Left hindlimb (tissue), 1 donor: ENCODE results near the gene MYO5C.
"Not testable (repeated sequence)": the region's sequence is repeated elsewhere in the genome, so short reads cannot be mapped to it uniquely, and the experiment has no call there.

ENCODE experiments used
- DNase-seq: peaks from one replicate; pipeline ENCODE4 v3.0.0-alpha.2; 2018

The MYO5C gene

DNA sequence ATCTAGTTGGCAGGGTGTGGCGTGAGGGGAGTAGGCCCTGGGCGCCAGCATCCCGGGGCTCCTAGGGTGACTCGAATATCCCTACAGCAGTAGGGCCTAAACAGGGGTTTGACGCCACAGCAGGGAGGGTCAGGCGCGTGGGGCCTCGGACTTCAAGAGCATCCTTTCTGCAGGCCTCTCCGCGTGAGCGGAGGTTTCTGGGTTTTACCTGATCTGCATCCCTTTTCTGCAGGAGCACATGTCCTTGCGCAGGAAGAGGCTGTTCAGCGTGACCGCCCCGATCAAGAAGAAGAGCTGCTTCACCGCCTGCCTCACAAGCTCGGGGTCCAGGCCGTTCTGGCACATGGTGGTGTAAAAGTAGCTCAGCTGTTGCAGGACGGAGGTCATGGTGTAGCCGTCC, 90.9 kb downstream of the MYO5C start:
- DNase-seq: no peak

GRCh38 chr15:52200831-52201365, 94.7 kb downstream of the MYO5C start:
- DNase-seq: no peak

GRCh38 chr15:52199271-52199670, 96.3 kb downstream of the MYO5C start:
- no peak for DNase-seq

GRCh38 chr15:52196891-52197290, 98.7 kb downstream of the MYO5C start:
- no peak for DNase-seq

DNA sequence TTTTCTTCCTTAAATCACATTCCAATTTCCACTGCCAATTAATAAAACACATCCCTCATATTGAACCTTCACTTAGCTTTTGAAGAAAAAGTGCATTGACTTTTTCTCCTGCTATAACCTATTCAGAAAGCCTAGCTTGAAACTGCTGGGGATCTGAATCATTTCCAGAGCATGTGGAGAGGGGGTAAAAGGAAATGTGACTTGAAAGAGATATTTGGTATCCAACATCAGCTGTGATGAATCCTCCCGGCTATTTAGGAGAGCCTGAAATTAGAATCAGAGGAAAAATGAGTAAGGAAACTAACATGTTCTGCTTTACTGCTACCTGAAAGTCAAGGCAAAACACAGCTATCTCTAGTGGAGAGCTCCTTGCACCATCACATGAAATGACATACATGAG, 101.8 kb downstream of the MYO5C start:
- DNase-seq: no peak

DNA sequence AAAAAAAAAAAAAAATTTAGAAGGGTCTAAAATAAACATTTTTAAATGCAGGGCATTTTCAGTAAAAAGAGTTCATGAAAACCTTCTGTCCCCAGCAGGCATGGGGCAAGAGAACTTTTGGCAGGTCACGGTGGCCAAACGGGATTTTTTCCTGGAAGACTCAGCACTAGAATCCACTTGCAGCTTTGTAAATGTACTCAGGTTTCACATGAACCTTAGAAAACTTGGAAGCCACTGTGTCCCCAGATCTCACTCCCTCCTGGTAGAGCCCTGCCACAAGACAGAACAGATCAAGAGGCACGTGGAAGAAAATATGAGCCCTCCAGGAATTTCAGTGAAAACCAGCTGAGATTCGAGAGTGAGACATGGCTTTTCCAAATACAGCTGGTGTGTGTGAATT, 102.3 kb downstream of the MYO5C start:
- DNase-seq: no peak

GRCh38 chr15:52191207-52191606, 104.4 kb downstream of the MYO5C start, which contains the start of gene GNB5:
Gene GNB5, minus strand, starts transcription at chr15:52191392. Its CDS starts 6,716 bp downstream, at chr15:52184676.
- DNase-seq: no peak

GRCh38 chr15:52186651-52187486, 108.7 kb downstream of the MYO5C start:
- no peak for DNase-seq

- DNase-seq: no peak
These were observed 110.4 kb downstream of the MYO5C start for GRCh38 chr15:52185151-52185561.

GRCh38 chr15:52184721-52185120, 110.9 kb downstream of the MYO5C start:
- DNase-seq: no peak

- no peak for DNase-seq
These were observed 111.9 kb downstream of the MYO5C start for GRCh38 chr15:52183562-52184173.

DNA sequence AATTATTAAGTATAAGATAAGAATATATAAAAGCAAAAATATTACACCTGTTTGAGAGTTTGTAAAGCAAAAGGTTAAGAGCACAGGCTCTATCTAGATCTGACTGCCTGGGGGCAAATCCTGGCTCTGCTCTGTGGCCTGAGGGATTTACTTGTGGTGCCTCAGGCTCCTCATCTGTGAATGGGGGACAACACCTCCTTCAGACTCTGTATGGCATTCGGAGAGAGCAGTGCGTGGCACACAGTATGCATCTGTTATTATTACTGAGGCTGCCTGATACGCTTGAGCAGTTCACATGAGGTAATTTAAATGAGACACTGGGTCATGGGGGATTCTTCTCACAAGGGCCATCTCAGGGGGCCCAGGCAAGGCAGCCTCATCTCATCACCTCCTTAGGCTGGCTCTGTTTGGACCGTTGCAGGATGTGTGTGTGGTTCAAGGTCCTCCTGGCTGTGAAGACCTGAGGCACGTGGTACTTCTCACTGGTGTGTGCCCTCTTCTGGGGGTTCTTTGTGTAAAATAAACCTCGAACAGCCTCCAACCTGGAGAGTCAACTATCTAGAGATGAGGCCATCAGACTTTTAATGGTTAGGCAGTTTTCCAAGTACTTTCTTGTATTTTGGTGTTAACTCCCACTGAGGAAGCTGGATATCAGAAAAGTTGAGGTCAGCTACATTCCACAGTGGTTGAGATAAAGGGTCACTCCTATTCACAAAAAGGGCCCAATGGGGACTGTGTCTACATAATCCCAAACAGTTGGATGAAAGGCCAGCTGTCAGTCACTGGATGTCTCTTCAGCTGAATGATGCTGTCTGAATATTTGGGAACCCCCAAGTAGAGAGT, 113.4 kb downstream of the MYO5C start:
- no peak for DNase-seq

DNA sequence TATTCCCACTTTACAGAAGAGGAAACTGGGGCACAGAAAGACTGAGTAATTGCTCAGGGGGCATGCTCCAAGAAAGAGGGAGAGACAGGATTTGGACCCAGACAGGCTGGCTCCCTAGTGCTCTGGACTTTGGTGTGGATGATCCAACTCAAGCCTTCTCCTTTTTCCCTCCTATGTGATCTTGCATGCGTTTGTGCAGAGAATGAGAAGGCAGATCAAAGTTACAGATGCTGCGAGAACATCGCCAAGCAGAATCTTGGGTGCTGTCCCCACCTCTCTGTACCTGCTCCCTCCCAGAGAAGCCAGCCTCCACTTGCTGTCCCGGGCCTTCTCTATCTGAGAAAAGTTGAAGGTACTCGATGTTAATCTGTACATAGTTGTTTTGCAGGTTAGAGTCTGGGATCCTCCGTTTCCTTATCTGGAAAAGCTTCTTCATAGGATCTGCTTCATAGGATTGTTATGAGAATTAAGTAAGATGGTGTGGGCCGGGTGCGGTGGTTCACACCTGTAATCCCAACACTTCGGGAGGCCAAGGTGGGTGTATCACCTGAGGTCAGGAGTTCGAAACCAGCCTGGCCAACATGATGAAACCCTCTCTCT, 114.7 kb downstream of the MYO5C start:
- no peak for DNase-seq

GRCh38 chr15:52180196-52180835, 115.3 kb downstream of the MYO5C start:
- DNase-seq: no peak

DNA sequence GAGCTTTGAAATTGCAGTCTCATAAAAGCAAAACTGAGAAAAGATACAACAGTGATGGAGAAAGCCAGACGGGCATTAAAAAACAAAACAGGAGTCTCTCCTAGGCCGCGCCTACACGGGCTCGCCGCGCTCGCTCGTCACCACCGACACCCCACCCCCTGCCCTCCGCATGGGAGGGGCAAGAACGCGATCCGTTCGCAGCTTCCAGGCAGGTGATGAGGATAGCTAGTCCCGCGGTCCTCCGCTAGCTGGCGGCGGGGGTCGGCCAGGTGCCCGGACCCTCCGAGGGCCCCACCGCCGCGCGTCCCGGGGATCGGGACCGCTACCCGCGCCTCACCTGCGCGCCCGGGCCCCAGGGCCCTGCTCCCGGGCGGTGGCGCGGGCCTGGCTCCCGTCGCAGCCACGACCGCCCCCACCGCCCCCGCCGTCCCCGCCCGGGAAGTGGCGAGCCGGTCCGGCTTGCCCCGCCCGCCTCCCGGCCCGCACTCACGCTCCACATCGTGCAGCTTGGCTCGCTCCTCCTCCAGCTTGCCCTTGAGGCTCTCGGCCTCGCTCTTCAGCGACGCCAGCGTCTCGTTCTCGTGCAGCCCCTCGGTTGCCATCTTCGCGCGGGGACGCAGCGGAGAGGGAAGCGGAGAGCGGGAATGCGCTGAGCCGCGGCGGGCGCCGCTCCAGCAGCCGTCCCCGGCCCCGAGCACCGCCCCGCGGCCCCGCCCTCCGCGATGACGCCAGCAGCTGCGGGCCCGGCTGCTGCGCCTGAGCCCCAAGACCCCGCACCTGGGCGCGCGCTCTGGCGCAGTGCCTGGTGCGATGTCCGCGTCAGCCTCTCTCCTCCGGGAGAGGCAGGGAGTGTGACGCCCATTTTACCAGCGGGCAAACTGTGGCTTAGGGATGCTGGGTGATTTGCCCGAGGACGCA, 116.1 kb downstream of the MYO5C start:
- DNase-seq: peak; percentile 85

DNA sequence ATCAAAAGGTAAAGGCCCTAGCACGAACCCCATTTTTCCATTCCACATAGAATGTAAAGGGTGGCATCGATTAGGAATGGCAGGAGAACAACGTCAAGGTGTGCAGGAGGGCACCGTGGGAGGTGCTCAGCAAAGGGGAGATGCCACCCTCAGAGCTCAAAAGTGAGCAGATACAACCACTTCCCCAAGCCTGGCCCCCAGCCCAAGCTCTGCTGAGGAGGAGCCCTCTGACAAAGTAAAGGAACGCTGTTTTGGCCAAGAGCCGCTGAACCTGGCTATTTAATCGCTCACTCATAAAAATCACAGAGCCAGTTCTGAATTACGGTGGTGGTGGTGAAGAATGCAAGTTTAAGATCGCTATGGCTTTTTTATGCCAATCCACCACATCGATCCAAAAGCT, 116.8 kb downstream of the MYO5C start:
- no peak for DNase-seq

- no peak for DNase-seq
These were observed 122.7 kb downstream of the MYO5C start for GRCh38 chr15:52172869-52173268.

- DNase-seq: no peak
These were observed 123.8 kb downstream of the MYO5C start for GRCh38 chr15:52171807-52172206.

DNA sequence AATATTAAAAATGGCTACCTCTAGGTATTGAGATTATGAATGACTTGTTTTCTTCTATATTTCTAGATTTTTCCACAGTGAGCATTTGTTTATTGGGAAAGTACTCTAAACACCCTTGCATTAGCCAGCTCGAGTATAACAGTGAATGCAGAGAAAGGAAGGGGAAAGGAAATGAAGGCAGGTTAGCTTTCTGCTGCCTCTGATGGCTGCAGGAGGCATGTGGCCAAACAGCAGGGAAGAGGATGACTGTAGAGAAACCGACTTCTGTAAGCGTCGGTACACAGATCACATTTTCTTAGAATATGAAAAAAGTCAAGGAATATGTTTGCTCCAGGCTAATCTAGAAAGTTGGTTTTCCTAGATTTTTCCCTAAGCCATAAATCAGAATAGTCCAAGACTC, 124.2 kb downstream of the MYO5C start:
- no peak for DNase-seq

- DNase-seq: not testable (repeated sequence)
These were observed 125.4 kb downstream of the MYO5C start for GRCh38 chr15:52170199-52170598.

- DNase-seq: not testable (repeated sequence)
These were observed 130.0 kb downstream of the MYO5C start for GRCh38 chr15:52165494-52166131.
